Fibroblast of peridontal ligament (primary cell): ENCODE results near the gene MFF.

Experiments
- DNase-seq: peaks from one replicate; pipeline ENCODE4 v3.0.0-alpha.2; 2010; ENCODE audit errors: extremely low read depth

Gene MFF

GRCh38 chr2:227406177-227407031 lies 81.4 kb downstream of the MFF start:
- peak; percentile 100 for DNase-seq
